Suprapubic skin (tissue), 3 donors: ENCODE results near the gene CUTA.

Experiments
- CTCF ChIP-seq, 2 donors: fragments of 200-600 bp in 1 of 2; fragments of 450-650 bp in 1 of 2; sonication (generic) in 1 of 2; IDR thresholded peaks; one replicate each; pipeline ENCODE4 v1.5.1; 2016 to 2019; ENCODE audit warnings: antibody characterized with exemption in 2 of 2, mild to moderate bottlenecking in 1 of 2, moderate library complexity in 1 of 2
- POLR2AphosphoS5 ChIP-seq, 3 donors: sonication (generic); formaldehyde crosslinking; IDR thresholded peaks; one replicate each; pipeline ENCODE4 v1.6.1; 2017; ENCODE audit warnings: antibody characterized with exemption in 3 of 3

DNA sequence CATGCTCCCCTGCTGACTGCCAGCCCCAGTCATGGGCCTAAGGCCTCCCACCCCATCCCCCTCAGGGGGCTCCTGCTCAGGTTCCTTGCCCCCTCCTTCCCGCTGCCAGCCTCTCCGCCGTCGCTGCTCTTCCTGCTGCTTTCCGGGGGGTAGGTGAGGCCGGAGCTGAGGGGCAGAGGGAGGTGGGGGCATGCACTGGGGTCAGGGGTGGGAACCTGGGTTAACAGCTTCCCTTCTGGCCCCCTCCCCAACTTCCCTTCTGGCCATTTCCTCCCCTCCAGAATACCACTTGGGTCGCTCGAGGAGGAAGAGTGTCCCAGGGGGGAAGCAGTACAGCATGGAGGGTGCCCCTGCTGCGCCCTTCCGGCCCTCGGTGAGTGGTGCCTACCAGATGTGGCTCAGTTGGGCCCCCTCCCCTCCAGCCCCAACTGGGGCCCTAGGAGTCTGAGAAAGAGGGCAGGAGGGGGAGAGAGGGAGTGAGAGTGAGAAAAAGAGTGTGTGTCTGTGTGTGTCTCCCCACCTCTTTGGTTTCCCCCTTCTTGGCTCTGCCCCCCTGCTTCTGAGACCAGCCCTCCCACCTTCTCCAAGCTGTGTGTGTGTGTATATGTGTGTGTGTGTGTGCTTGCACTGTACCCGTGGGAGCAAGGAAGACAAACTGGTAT lies 14.1 kb upstream of the CUTA start:
- TF ChIP-seq CTCF (IDR thresholded peaks at IDR 0.05) (no peak), POLR2AphosphoS5 (IDR thresholded peaks at IDR 0.05) (no peak)
